T-cell (primary cell): Measurements from ENCODE around the gene KBTBD13. TPM values are rescaled to one million over a fixed set of nuclear protein-coding genes. Genes with fewer than 3 reads are reported as not detected.
A peak's percentile ranks its signal among the peaks of the same experiment; 100 is the strongest.

ENCODE experiments used
- ATAC-seq, 4 experiments: fragments of 200-7000 bp in 3 of 4; fragments of 150-1000 bp in 1 of 4; cut with Tn5 transposase; replicated peaks in 1 of 4; 1 replicate in 3 of 4; 2 replicates in 1 of 4; pipeline ENCODE4 v1.10.0; 2021; ENCODE audit warnings: moderate library complexity in 3 of 4, mild to moderate bottlenecking in 2 of 4, moderate number of reproducible peaks in 1 of 4
- CTCF ChIA-PET, 2 donors: fragments of 300-600 bp; sonication (Branson Sonifier 250); formaldehyde crosslinking; loops; one replicate each; lab custom pipeline; 2022; ENCODE audit warnings: antibody characterized with exemption in 2 of 2; lab: Charles Lee
- POLR2A ChIA-PET, 2 donors: fragments of 300-600 bp; sonication (Branson Sonifier 250); formaldehyde crosslinking; loops; one replicate each; lab custom pipeline; 2022; ENCODE audit warnings: antibody characterized with exemption in 2 of 2; lab: Charles Lee
- DNase-seq, 35 experiments: peaks; one replicate each; pipeline versions ENCODE4 v3.0.0 to v3.0.0-alpha.2; 2013 to 2023
- H3K27ac ChIP-seq: one replicate; pipeline ENCODE4 v1.5.1; 2013; ENCODE audit warnings: low read length
- H3K27me3 ChIP-seq, 2 experiments: replicated peaks in 1 of 2; 1 replicate in 1 of 2; 2 replicates in 1 of 2; pipeline versions ENCODE4 v1.6.1 to v1.7.0; 2013; ENCODE audit warnings: low read length in 1 of 2, mixed read lengths in 1 of 2; ENCODE audit not compliant: control insufficient read depth in 2 of 2, insufficient read depth in 2 of 2; ENCODE audit errors: extremely low read depth in 1 of 2
- H3K36me3 ChIP-seq, 2 donors: 1 replicate in 1 of 2; 2 replicates in 1 of 2; pipeline versions ENCODE4 v1.6.1 to v1.7.0; 2013; ENCODE audit warnings: low read length in 1 of 2; ENCODE audit not compliant: control insufficient read depth in 2 of 2, insufficient read depth in 1 of 2; ENCODE audit errors: extremely low read depth in 1 of 2
- H3K4me1 ChIP-seq, 2 experiments: 1 replicate in 1 of 2; 2 replicates in 1 of 2; pipeline versions ENCODE4 v1.6.1 to v1.7.0; 2013; ENCODE audit warnings: low read length in 2 of 2, mixed read lengths in 1 of 2; ENCODE audit not compliant: insufficient read depth in 2 of 2, control insufficient read depth in 1 of 2; ENCODE audit errors: extremely low read depth in 1 of 2
- H3K4me3 ChIP-seq, 2 donors: 1 replicate in 1 of 2; 2 replicates in 1 of 2; pipeline versions ENCODE4 v1.5.1 to v1.7.0; 2013; ENCODE audit warnings: mild to moderate bottlenecking in 2 of 2, low read length in 1 of 2, moderate library complexity in 1 of 2; ENCODE audit not compliant: control insufficient read depth in 1 of 2; ENCODE audit errors: extremely low read depth in 1 of 2
- H3K9me3 ChIP-seq: 2 replicates; pipeline ENCODE4 v1.7.0; 2013
- H3K27ac Mint-ChIP-seq, 2 donors: one replicate each; pipeline ENCODE4 v1.8.0; 2020 to 2021; ENCODE audit warnings: mild to moderate bottlenecking in 2 of 2, mixed read lengths in 2 of 2
- H3K27me3 Mint-ChIP-seq, 2 donors: one replicate each; pipeline ENCODE4 v1.8.0; 2021 to 2022; ENCODE audit warnings: mixed read lengths in 2 of 2
- H3K36me3 Mint-ChIP-seq: one replicate; pipeline ENCODE4 v1.8.0; 2021; ENCODE audit warnings: mixed read lengths
- H3K4me1 Mint-ChIP-seq, 3 donors: one replicate each; pipeline ENCODE4 v1.8.0; 2020 to 2022; ENCODE audit warnings: mixed read lengths in 3 of 3, mild to moderate bottlenecking in 1 of 3
- H3K4me3 Mint-ChIP-seq, 3 donors: one replicate each; pipeline ENCODE4 v1.8.0; 2020 to 2022; ENCODE audit warnings: mild to moderate bottlenecking in 3 of 3, mixed read lengths in 3 of 3, moderate library complexity in 3 of 3
- H3K9me3 Mint-ChIP-seq, 3 donors: one replicate each; pipeline ENCODE4 v1.8.0; 2020 to 2022; ENCODE audit warnings: mixed read lengths in 3 of 3
- WGBS: methylation state at CpG from one replicate; pipeline ENCODE4 v1.1.5; 2013; ENCODE audit warnings: missing lambda C conversion rate; ENCODE audit not compliant: insufficient coverage; 5-methylcytosine and 5-hydroxymethylcytosine counted together
- total RNA-seq, 35 experiments: library from RNA in 6 of 35; stranded (reverse) in 6 of 35; fragments of 120-200 nt in 1 of 35; gene quantifications; one replicate each; pipeline versions ENCODE4 v1.2.1 to v1.2.4 and lab custom pipeline; 2013 to 2026

KBTBD13 gene
- total RNA-seq, 5 donors from 2014 or later (not counting 1 experiment from before 2014, with no cell fraction given): not detected

DNA sequence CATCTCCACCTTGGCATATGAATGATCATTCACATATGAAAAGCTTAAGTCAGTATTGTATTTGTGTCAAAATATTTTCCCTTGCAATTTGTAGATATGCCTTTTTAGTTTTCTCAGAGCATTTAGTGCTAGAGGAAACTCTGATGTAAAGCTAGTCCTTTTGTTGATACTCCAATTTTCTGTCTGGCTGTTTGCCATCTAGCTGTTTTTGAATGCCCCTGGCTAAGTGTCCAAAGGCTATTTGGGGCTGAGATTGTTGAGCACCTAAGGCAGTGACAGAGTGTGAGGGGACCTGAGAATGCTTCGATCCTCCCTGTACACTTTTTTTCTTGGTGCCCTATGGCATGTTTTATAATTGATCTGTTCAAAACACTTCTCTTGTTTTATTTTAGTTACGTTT is 28.3 kb upstream of the KBTBD13 start:
- H3K27me3 Mint-ChIP-seq: peaks cover 0 to 3% of the 10 kb centered on the region in 2 donors
- Histone ChIP-seq H3K4me3 (no peak overlapping the region), H3K4me1 (peaks cover 2 to 10% of the 10 kb centered on the region in 2 experiments), H3K27me3 (peaks cover 0 to 11% of the 10 kb centered on the region in 2 experiments), H3K9me3 (no peaks in the 10 kb centered on the region), H3K27ac (no peak overlapping the region), H3K36me3 (no peaks in the 10 kb centered on the region)
- H3K9me3 Mint-ChIP-seq: no peaks in the 10 kb centered on the region
- no peak for DNase-seq
- WGBS: 60% methylated on average over 1 of the region's 2 CpGs
- no peak overlapping the region for H3K27ac Mint-ChIP-seq
- no peaks in the 10 kb centered on the region for H3K36me3 Mint-ChIP-seq
- ChIA-PET POLR2A (no interaction called here), CTCF (interaction anchor here in 1 of 2 donors (0.6 to 0.7 kb wide), 2 partner anchors 17 to 52 kb away, joined by 3 to 6 read pairs; no protein-coding TSS in a partner anchor)
- ATAC-seq: no peak
- H3K4me3 Mint-ChIP-seq: no peak overlapping the region
- H3K4me1 Mint-ChIP-seq: peaks cover 12 to 16% (median 14%) of the 10 kb centered on the region in 3 donors

DNA sequence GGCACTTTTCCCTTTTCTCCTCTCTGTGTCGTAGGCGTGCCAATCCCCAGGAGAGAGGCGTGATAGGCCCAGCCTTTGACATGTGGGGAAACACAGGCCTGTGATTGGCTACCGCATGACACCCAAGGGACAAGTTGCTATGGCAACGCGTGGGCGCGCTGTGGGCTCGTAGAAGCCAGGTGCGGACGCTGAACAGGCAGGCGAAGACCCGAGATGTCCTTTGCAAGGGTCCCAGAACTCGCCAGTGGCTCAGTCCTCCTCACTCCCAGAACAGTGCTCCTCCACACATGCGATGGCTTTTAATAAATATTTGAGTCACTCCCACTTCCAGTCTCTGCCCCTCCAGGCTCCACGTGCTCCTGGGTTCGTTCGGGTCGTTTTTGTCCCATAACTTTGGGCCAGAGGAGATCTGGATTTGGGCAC is 27.1 kb upstream of the KBTBD13 start:
- Mint-ChIP-seq H3K9me3 (no peaks in the 10 kb centered on the region), H3K27me3 (peaks cover 0 to 3% of the 10 kb centered on the region in 2 donors), H3K4me3 (peak overlapping the region; percentile 63 to 73 (median 65)), H3K4me1 (peaks cover 12 to 16% (median 14%) of the 10 kb centered on the region in 3 donors), H3K27ac (no peak overlapping the region), H3K36me3 (no peaks in the 10 kb centered on the region)
- Histone ChIP-seq H3K4me1 (peaks cover 2 to 10% of the 10 kb centered on the region in 2 experiments), H3K4me3 (peak overlapping the region; percentile 36 to 60), H3K27ac (no peak overlapping the region), H3K36me3 (no peaks in the 10 kb centered on the region), H3K9me3 (no peaks in the 10 kb centered on the region), H3K27me3 (peaks cover 0 to 11% of the 10 kb centered on the region in 2 experiments)
- ChIA-PET POLR2A (interaction anchor here in 1 of 2 donors (0.7 kb wide), 1 partner anchor 67 kb away, joined by 4 read pairs; no protein-coding TSS in a partner anchor), CTCF (no interaction called here)
- WGBS: 9% methylated on average over 10 of the region's 19 CpGs
- DNase-seq (peak; percentile 51 to 94 (median 82)), ATAC-seq (peak; percentile 95 to 100 (median 98))

DNA sequence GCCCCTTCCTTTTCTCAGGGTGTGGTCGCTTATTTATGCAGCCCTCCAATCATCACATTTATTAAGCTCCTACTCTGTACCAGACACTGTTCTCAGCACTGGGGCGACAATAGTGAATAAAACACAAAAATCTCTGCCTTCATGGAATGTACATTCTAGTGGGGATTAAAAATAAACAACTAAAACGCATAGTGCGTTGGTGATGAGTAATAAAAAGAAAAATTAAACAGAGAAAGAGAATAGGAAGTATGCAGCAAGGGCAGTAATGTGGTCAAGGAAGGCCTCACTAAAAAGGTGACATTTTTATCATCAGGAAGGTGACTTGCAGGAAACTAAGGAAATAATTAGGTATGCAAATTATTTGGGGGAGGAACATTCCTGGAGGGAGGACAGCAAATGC is 26.3 kb upstream of the KBTBD13 start:
- no peaks in the 10 kb centered on the region for H3K9me3 Mint-ChIP-seq
- H3K4me3 Mint-ChIP-seq: peak overlapping the region in 1 of 3 donors; percentile 73
- Histone ChIP-seq H3K9me3 (no peaks in the 10 kb centered on the region), H3K4me1 (peaks cover 2 to 10% of the 10 kb centered on the region in 2 experiments), H3K27ac (no peak overlapping the region), H3K27me3 (peaks cover 0 to 10% of the 10 kb centered on the region in 2 experiments), H3K36me3 (peaks cover 0 to 3% of the 10 kb centered on the region in 2 donors), H3K4me3 (no peak overlapping the region)
- no peaks in the 10 kb centered on the region for H3K36me3 Mint-ChIP-seq
- peaks cover 0 to 3% of the 10 kb centered on the region in 2 donors for H3K27me3 Mint-ChIP-seq
- ATAC-seq (no peak), DNase-seq (no peak)
- no CpG with 5 or more reads among the region's 4 CpGs for WGBS
- H3K4me1 Mint-ChIP-seq: peaks cover 12 to 16% (median 14%) of the 10 kb centered on the region in 3 donors
- POLR2A ChIA-PET: no interaction called here
- CTCF ChIA-PET: no interaction called here
- no peak overlapping the region for H3K27ac Mint-ChIP-seq

DNA sequence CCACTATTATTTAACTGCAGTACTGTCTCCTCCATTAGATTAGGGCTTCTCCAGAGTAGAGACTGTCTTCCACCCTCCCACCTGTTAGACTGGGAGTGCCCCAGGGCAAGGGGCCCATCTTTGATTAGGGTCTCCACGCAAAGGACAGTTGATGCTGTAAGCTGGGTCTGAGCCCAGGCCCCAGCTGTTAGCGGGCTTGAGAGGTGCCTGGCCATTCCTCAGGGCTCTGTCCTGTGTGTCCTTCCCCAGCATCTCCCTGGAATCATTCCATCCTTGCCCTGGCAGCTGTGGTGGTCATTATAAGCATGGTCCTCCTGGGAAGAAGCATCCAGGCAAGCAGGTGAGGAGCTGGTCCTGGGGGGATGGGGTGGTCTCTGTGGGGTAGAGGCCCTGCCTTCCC is 25.3 kb upstream of the KBTBD13 start:
- Histone ChIP-seq H3K27ac (no peak overlapping the region), H3K27me3 (peaks cover 0 to 13% of the 10 kb centered on the region in 2 experiments), H3K4me3 (no peak overlapping the region), H3K4me1 (peaks cover 2 to 10% of the 10 kb centered on the region in 2 experiments), H3K9me3 (no peaks in the 10 kb centered on the region), H3K36me3 (peaks cover 0 to 3% of the 10 kb centered on the region in 2 donors)
- no peaks in the 10 kb centered on the region for H3K36me3 Mint-ChIP-seq
- ATAC-seq (no peak), DNase-seq (no peak)
- H3K27me3 Mint-ChIP-seq: no peaks in the 10 kb centered on the region
- POLR2A ChIA-PET: no interaction called here
- H3K4me1 Mint-ChIP-seq: peaks cover 12 to 18% (median 14%) of the 10 kb centered on the region in 3 donors
- WGBS: 95% methylated on average over 2 of the region's 2 CpGs
- CTCF ChIA-PET: no interaction called here
- no peak overlapping the region for H3K27ac Mint-ChIP-seq
- H3K9me3 Mint-ChIP-seq: no peaks in the 10 kb centered on the region
- no peak overlapping the region for H3K4me3 Mint-ChIP-seq

GRCh38 chr15:65052956-65053355 is 23.6 kb upstream of the KBTBD13 start:
- Histone ChIP-seq H3K9me3 (no peaks in the 10 kb centered on the region), H3K4me1 (peaks cover 2 to 10% of the 10 kb centered on the region in 2 experiments), H3K4me3 (no peak overlapping the region), H3K36me3 (peaks cover 0 to 3% of the 10 kb centered on the region in 2 donors), H3K27me3 (peaks cover 0 to 12% of the 10 kb centered on the region in 2 experiments), H3K27ac (no peak overlapping the region)
- no peaks in the 10 kb centered on the region for H3K36me3 Mint-ChIP-seq
- no peaks in the 10 kb centered on the region for H3K9me3 Mint-ChIP-seq
- peaks cover 12 to 18% (median 14%) of the 10 kb centered on the region in 3 donors for H3K4me1 Mint-ChIP-seq
- WGBS: no CpG with 5 or more reads among the region's 2 CpGs
- POLR2A ChIA-PET: interaction anchor here in 1 of 2 donors (0.7 kb wide), 1 partner anchor 32 kb away, joined by 8 read pairs; no protein-coding TSS in a partner anchor
- no peak overlapping the region for H3K27ac Mint-ChIP-seq
- H3K4me3 Mint-ChIP-seq: no peak overlapping the region
- DNase-seq (no peak), ATAC-seq (no peak)
- H3K27me3 Mint-ChIP-seq: peaks cover 0 to 2% of the 10 kb centered on the region in 2 donors
- CTCF ChIA-PET: interaction anchor here (0.7 kb wide), 3 partner anchors 19 to 64 kb away, joined by 3 to 9 read pairs (median 3); no protein-coding TSS in a partner anchor

DNA sequence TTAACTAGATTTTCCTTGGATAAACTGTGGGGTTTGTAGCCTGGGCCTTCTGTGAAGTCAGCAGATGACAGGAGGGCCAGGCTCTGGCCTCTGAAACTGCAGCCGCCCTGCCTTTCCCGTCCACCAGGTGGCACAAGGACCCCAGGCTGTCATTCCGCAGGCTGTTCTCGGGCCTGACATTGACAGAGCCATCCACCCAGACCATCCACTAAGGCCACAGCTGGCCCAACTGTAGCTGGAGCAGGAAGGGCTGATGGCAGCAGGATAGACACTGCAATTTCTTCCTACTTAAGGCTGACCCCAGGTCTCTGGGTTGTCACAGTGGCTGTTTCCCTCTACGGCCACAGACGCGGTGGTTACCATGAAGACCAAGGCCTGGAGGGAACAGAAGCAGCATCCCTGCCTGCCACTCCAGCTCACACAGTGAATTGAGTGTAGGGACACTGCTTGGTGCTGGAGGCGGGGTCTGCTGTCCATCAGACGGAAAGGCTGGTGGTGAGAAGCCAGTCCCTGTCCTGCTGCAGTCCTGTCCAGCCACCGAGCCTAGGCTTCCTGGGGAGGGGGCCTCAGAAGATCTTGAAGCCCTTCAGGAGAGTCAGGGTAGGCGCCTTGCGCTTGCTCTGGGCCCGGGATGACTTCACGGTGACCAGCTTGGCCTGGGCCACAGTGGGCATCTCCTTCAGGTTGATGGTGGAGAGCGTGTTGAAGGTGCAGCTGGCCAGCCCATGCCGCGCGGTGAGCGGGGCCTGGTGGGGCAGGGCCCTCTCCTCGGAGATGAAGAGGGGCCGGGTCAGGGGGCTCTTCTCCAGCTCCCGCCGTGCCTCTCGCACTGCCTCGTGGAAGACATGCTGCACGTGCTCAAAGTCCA is 22.0 kb upstream of the KBTBD13 start:
- peaks cover 0 to 15% of the 10 kb centered on the region in 2 experiments for H3K27me3 ChIP-seq
- peaks cover 0 to 3% of the 10 kb centered on the region in 2 donors for H3K36me3 ChIP-seq
- POLR2A ChIA-PET: no interaction called here
- peak in 33 of 35 experiments; percentile 9 to 66 (median 34) for DNase-seq
- H3K27me3 Mint-ChIP-seq: peaks cover 0 to 2% of the 10 kb centered on the region in 2 donors
- H3K9me3 Mint-ChIP-seq: no peaks in the 10 kb centered on the region
- H3K27ac Mint-ChIP-seq: no peak overlapping the region
- no peak overlapping the region for H3K27ac ChIP-seq
- H3K4me3 ChIP-seq: no peak overlapping the region
- H3K36me3 Mint-ChIP-seq: no peaks in the 10 kb centered on the region
- ATAC-seq: peak in 2 of 4 experiments; percentile 43 to 48
- 76% methylated on average over 25 of the region's 26 CpGs for WGBS
- H3K4me1 Mint-ChIP-seq: peaks cover 6 to 12% (median 8%) of the 10 kb centered on the region in 3 donors
- H3K9me3 ChIP-seq: no peaks in the 10 kb centered on the region
- H3K4me1 ChIP-seq: peaks cover 0 to 5% of the 10 kb centered on the region in 2 experiments
- no peak overlapping the region for H3K4me3 Mint-ChIP-seq
- CTCF ChIA-PET: interaction anchor here in 1 of 2 donors (1.0 kb wide), 1 partner anchor 251 kb away, joined by 3 read pairs; no protein-coding TSS in a partner anchor
